Measurements from ENCODE around the gene CD3E. TPM values are rescaled to one million over a fixed set of nuclear protein-coding genes. Genes with fewer than 3 reads are reported as not detected.
A peak's percentile ranks its signal among the peaks of the same experiment; 100 is the strongest.

Gene CD3E
- total RNA-seq, 2 experiments from 2014 or later, result 483 to 515 TPM

DNA sequence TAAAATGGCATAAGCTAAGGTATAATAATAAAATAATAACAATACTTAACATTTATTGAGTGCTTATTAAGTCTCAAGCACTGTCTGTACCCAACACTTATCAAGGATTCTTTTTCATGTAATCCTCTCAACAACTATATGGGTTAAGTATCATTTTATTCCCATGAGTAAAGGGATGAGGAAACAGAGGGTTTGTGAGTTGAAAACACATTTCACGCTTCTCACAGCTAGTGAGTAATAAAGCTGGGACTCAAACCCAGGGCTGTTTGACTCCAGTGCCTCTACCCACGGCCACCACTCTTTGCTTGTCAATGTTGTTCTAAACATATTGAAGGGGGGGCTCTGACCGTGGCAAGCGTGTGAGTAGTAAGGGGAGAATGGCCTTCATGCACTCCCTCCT is 8.7 kb downstream of the CD3E start:
- intact Hi-C loops (cut with DNase I, micrococcal nuclease), result no loop called here
- Histone ChIP-seq H3K36me3 (ENCODE audit: insufficient read depth, low read length) (peaks cover 67% of the 10 kb centered on the region), H3K4me3 (ENCODE audit: low read length) (no peak overlapping the region), H3K27ac (ENCODE audit: low read depth in 1 of 2, low read length in 2 of 2) (peak overlapping the region; percentile 38 to 42), H3K4me1 (ENCODE audit: insufficient read depth, low read length) (peaks cover 79% of the 10 kb centered on the region), H3K27me3 (ENCODE audit: control insufficient read depth in 1 of 2, insufficient read depth in 2 of 2, low read length in 2 of 2) (no peaks in the 10 kb centered on the region), H3K9me3 (ENCODE audit: control insufficient read depth in 1 of 2, insufficient read depth in 1 of 2, low read length in 2 of 2) (no peaks in the 10 kb centered on the region)
- ChIA-PET CTCF (no interaction called here), POLR2A (interaction anchor here (0.6 to 1.5 kb wide), 2 partner anchors 18 to 37 kb away, joined by 3 to 6 read pairs; no protein-coding TSS in a partner anchor)
- ATAC-seq (ENCODE audit: poor library complexity) (no peak), DNase-seq (no peak)
- H3K9me3 Mint-ChIP-seq, result no peaks in the 10 kb centered on the region
- H3K27ac Mint-ChIP-seq, result peak overlapping the region; percentile 100
- peaks cover 91% of the 10 kb centered on the region for H3K36me3 Mint-ChIP-seq (ENCODE audit: low read depth)
- no peak overlapping the region for H3K4me3 Mint-ChIP-seq
- peaks cover 96% of the 10 kb centered on the region for H3K4me1 Mint-ChIP-seq (ENCODE audit: low read depth)
- TF ChIP-seq, protein P1, sequence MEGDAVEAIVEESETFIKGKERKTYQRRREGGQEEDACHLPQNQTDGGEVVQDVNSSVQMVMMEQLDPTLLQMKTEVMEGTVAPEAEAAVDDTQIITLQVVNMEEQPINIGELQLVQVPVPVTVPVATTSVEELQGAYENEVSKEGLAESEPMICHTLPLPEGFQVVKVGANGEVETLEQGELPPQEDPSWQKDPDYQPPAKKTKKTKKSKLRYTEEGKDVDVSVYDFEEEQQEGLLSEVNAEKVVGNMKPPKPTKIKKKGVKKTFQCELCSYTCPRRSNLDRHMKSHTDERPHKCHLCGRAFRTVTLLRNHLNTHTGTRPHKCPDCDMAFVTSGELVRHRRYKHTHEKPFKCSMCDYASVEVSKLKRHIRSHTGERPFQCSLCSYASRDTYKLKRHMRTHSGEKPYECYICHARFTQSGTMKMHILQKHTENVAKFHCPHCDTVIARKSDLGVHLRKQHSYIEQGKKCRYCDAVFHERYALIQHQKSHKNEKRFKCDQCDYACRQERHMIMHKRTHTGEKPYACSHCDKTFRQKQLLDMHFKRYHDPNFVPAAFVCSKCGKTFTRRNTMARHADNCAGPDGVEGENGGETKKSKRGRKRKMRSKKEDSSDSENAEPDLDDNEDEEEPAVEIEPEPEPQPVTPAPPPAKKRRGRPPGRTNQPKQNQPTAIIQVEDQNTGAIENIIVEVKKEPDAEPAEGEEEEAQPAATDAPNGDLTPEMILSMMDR (IDR thresholded peaks at IDR 0.05), result no peak
- no peaks in the 10 kb centered on the region for H3K27me3 Mint-ChIP-seq

- Mint-ChIP-seq H3K27ac (peak overlapping the region; percentile 100), H3K4me1 (ENCODE audit: low read depth) (peaks cover 96% of the 10 kb centered on the region), H3K27me3 (no peaks in the 10 kb centered on the region)
Measured at GRCh38 chr11:118314988-118315411, 10.5 kb downstream of the CD3E start.

DNA sequence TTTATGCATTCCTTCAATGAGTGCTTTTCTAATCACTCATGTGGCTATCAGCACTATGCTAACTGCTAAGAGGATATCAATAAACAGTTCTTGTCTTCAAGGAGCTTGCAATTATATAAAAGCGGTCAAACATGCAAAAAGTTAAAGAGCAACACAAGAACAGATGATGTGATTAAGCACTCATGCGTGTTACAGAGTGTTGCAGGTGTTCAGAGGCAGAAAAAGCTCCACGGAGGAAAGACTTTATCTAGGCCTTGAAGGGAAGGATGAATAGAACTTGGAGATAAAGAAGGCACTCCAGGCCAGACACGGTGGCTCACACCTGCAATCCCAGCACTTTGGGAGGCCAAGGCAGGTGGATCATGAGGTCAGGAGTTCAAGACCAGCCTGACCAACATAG is 13.6 kb downstream of the CD3E start:
- Histone ChIP-seq H3K4me3 (ENCODE audit: low read length) (no peak overlapping the region), H3K9me3 (ENCODE audit: control insufficient read depth in 1 of 2, insufficient read depth in 1 of 2, low read length in 2 of 2) (no peaks in the 10 kb centered on the region), H3K27ac (ENCODE audit: low read depth in 1 of 2, low read length in 2 of 2) (peak overlapping the region; percentile 13 to 53), H3K36me3 (ENCODE audit: insufficient read depth, low read length) (peaks cover 32% of the 10 kb centered on the region), H3K4me1 (ENCODE audit: insufficient read depth, low read length) (peaks cover 96% of the 10 kb centered on the region), H3K27me3 (ENCODE audit: control insufficient read depth in 1 of 2, insufficient read depth in 2 of 2, low read length in 2 of 2) (no peaks in the 10 kb centered on the region)
- DNase-seq (no peak), ATAC-seq (ENCODE audit: poor library complexity) (no peak)
- peak overlapping the region; percentile 34 for H3K4me3 Mint-ChIP-seq
- H3K27me3 Mint-ChIP-seq, result no peaks in the 10 kb centered on the region
- H3K9me3 Mint-ChIP-seq, result no peaks in the 10 kb centered on the region
- intact Hi-C loops (cut with DNase I, micrococcal nuclease), result no loop called here
- TF ChIP-seq, protein P1 (IDR thresholded peaks at IDR 0.05), result no peak
- H3K4me1 Mint-ChIP-seq (ENCODE audit: low read depth), result peaks cover 94% of the 10 kb centered on the region
- peaks cover 63% of the 10 kb centered on the region for H3K36me3 Mint-ChIP-seq (ENCODE audit: low read depth)
- ChIA-PET CTCF (interaction anchor here (1.1 kb wide), 1 partner anchor 93 kb away, joined by 5 read pairs; the partner anchor contains the start of gene JAML), POLR2A (no interaction called here)
- H3K27ac Mint-ChIP-seq, result peak overlapping the region; percentile 100

More at GRCh38 chr11:118314988-118315411, 10.5 kb downstream of the CD3E start:
- H3K9me3 Mint-ChIP-seq, result no peaks in the 10 kb centered on the region
- Histone ChIP-seq H3K4me1 (ENCODE audit: insufficient read depth, low read length) (peaks cover 91% of the 10 kb centered on the region), H3K27ac (ENCODE audit: low read depth in 1 of 2, low read length in 2 of 2) (peak overlapping the region; percentile 20 to 87), H3K27me3 (ENCODE audit: control insufficient read depth in 1 of 2, insufficient read depth in 2 of 2, low read length in 2 of 2) (no peaks in the 10 kb centered on the region), H3K9me3 (ENCODE audit: control insufficient read depth in 1 of 2, insufficient read depth in 1 of 2, low read length in 2 of 2) (no peaks in the 10 kb centered on the region), H3K4me3 (ENCODE audit: low read length) (no peak overlapping the region), H3K36me3 (ENCODE audit: insufficient read depth, low read length) (peaks cover 54% of the 10 kb centered on the region)
- intact Hi-C loops (cut with DNase I, micrococcal nuclease), result loop anchor here in 1 of 2 experiments (2.0 kb wide), 1 partner anchor 18 kb away; no protein-coding TSS in a partner anchor
- TF ChIP-seq, protein P1 (IDR thresholded peaks at IDR 0.05), result no peak
- H3K36me3 Mint-ChIP-seq (ENCODE audit: low read depth), result peaks cover 82% of the 10 kb centered on the region
- CTCF ChIA-PET, result no interaction called here
- DNase-seq, result no peak
- H3K4me3 Mint-ChIP-seq, result peak overlapping the region; percentile 78
- POLR2A ChIA-PET, result interaction anchor here (0.9 to 1.2 kb wide), 2 partner anchors 44 to 364 kb away, joined by 3 read pairs; partner anchors contain the start of gene UBE4A
- ATAC-seq (ENCODE audit: poor library complexity), result no peak

Measured in CD4-positive, alpha-beta T cell (primary cell).